ENCODE data around the gene LAMP5.

The LAMP5 gene

GRCh38 chr20:9496155-9496554, 18.2 kb upstream of the LAMP5 start:
- ChIA-PET POLR2A (no interaction called here), CTCF (no interaction called here)
- no peak for DNase-seq (ENCODE audit: extremely low spot score)
- TF ChIP-seq CTCF (IDR thresholded peaks at IDR 0.05; ENCODE audit: control extremely low read depth, extremely low read depth, low read depth, missing control alignments) = no peak

DNA sequence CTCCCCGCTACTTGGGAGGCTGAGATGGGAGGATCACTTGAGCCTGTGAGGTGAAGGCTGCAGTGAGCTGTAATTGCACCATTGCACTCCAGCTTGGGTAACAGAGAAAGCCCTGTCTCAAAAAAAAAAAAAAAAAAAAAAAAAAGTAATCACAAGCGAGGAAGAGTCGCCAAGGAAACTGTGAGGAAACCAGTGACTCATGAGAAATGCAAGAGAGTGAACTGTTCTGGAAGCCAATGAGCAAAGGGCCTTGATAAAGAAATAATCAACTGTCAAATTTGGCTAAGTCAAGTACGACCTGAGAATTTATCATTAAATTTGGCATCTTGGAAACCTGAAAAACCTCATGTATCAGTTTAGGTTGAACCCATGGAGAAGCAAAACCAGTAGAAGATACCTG, 16.1 kb upstream of the LAMP5 start:
- ChIA-PET CTCF (no interaction called here), POLR2A (no interaction called here)
- no peak for DNase-seq (ENCODE audit: extremely low spot score)
- TF ChIP-seq CTCF (IDR thresholded peaks at IDR 0.05; ENCODE audit: control extremely low read depth, extremely low read depth, low read depth, missing control alignments) = no peak

GRCh38 chr20:9499126-9499899, 15.1 kb upstream of the LAMP5 start:
- POLR2A ChIA-PET = no interaction called here
- CTCF ChIA-PET = no interaction called here
- TF ChIP-seq CTCF (IDR thresholded peaks at IDR 0.05; ENCODE audit: control extremely low read depth, extremely low read depth, low read depth, missing control alignments) = no peak
- DNase-seq (ENCODE audit: extremely low spot score) = no peak

GRCh38 chr20:9500121-9500520, 14.3 kb upstream of the LAMP5 start:
- POLR2A ChIA-PET = no interaction called here
- CTCF ChIA-PET = no interaction called here
- no peak for TF ChIP-seq CTCF (IDR thresholded peaks at IDR 0.05; ENCODE audit: control extremely low read depth, extremely low read depth, low read depth, missing control alignments)
- no peak for DNase-seq (ENCODE audit: extremely low spot score)

DNA sequence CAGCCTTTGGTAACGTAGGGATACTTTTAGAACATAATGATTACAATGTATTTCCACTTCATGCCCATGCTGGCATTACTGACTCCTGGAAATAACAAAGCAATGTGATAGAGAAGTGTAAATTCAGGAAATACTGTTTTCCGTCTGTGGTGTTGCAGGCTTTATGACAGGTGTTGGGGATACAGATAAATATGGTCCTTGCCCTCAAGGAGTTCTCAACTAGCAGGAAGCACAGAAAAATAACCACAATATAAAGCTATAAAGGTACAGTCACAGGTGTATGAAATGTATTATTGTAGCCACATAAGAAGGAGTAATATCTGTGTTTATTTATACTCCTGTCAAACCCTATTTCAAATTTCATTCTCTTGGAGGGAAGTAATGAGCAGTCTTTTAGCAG, 12.9 kb upstream of the LAMP5 start:
- POLR2A ChIA-PET = no interaction called here
- CTCF ChIA-PET = no interaction called here
- TF ChIP-seq CTCF (IDR thresholded peaks at IDR 0.05; ENCODE audit: control extremely low read depth, extremely low read depth, low read depth, missing control alignments) = no peak
- no peak for DNase-seq (ENCODE audit: extremely low spot score)

GRCh38 chr20:9503526-9504245, 10.7 kb upstream of the LAMP5 start:
- ChIA-PET CTCF (interaction anchor here (1.1 kb wide), 1 partner anchor 20 kb away, joined by 3 read pairs; no protein-coding TSS in a partner anchor), POLR2A (no interaction called here)
- DNase-seq (ENCODE audit: extremely low spot score) = no peak
- no peak for TF ChIP-seq CTCF (IDR thresholded peaks at IDR 0.05; ENCODE audit: control extremely low read depth, extremely low read depth, low read depth, missing control alignments)
